HG03460 (cell line): Measurements from ENCODE around the gene HUNK.

Experiments
- ATAC-seq: cut with Tn5 transposase; IDR thresholded peaks from one replicate; pipeline ENCODE4 v1.9.1; 2021; ENCODE audit not compliant: unreplicated experiment

HUNK gene

GRCh38 chr21:31895077-31895835, 22.4 kb downstream of the HUNK start:
- no peak for ATAC-seq

DNA sequence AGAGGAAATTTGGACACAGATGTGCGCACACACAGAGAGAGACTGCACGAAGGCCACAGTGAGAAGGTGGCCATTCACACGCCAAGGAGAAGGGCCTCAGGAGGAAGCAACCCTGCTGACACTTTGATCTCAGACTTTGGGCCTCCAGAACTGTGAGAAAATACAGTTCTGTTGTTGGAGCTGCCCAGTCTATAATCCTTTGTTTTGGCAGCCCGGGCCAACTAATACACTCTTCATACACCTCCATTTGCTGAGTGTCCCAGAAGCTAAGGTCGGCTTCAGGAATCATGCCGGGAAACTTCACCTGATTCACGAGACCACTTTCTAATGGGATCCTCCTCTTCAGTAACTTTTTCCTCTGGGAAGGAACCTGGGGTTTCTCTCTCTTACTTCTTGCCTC, 23.2 kb downstream of the HUNK start:
- ATAC-seq, result no peak

DNA sequence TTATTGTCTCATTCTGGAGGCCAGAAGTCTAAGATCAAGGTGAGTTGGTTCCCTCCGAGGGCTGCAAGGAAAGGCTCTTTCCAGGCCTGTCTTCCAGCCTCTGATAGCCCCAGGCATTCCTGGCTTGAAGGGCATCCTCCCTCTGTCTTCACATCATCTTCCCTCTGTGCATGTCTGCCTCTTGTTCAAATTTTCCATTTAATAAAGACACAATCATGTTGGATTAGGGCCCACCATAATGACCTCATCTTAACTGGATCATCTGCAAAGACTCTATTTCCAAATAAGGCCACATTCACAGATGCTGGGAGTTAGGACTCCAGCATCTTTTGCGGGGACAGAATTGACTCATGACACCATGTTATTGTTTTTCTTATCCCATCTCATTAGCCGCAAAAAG, 24.5 kb downstream of the HUNK start:
- no peak for ATAC-seq

DNA sequence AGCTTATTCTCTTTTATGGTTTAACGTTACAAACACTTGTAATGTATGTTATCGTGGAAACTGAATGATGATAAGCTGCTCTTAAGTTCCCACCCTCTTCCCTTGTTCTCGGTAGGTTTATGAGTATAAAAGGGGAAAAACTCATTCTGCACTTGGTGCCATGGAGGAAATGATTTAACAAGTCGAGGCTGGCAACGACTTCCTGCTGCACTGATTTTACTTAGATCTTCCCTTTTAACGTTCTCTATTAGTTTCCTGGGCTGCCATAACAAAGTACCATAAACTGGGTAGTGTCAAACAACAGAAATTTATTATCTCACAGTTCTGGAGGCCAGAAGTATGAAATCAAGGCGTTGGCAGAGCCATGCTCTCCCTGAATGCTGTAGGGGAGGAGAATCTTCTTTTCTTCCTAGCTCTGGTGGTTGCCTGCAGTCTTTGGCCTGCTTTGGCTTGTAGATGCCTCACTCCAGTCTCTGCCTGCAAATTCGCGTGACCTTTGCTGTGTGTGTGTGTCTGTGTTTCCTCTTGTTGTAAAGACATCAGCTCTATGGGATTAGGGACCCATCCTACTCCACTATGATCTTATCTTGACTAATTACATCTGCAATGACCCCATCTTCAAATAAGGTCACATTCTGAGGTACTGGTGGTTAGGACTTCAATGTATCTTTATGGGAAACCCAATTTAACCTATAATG, 26.3 kb downstream of the HUNK start:
- ATAC-seq, result no peak

DNA sequence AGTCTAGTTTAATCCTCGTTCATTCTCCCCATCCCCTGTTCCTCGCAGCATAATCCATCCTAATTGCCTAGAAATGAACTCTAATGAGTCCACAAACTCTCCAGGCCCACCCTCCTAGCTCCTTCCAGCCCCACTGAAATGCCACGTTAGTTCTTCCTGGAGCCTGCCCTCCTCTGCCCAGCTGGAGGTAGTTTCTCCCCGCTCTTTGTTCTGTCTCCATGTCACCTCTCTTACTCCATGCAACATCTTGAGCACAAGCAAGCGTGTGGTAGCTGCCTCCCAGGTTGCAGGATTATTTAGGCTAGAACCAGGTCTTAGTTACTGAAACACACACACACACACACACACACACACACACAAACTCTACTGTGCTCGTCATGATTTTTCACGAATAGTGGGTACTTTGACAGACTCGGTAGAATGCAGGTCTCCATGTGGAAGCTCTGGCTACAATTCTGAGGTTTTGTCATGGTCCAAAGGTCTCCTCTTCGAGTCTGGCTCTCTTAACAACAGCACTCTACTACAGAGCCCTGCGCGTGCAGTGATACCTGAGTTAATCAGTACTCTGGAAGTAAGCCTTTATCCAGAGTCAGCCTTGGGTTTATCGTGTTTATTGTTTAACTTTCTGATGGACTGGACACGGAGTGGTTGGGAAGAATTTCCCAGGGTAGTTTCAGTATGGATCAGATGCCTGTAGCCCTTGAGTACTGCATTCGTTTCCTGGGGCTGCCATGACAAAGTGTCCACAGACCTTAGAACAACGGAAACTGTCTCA, 27.5 kb downstream of the HUNK start:
- no peak for ATAC-seq

GRCh38 chr21:31901315-31901714, 28.5 kb downstream of the HUNK start:
- ATAC-seq, result no peak

DNA sequence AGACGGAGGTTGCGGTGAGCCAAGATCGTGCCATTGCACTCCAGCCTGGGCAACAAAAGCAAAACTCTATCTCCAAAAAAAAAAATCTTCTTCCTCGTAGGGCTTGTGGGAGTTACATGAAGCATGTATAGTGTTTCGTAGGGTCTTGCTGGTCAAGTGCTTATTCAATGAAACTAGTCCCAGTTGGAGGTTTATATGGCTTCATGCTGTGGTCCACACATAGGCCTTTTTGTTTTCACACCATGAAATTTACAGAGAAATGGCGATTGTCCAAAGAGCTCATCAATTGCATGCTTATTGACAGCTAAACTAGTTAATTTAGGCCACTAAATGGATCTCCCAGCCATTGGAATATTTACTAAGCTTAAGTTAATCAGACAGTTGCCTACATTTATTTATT, 29.6 kb downstream of the HUNK start:
- no peak for ATAC-seq

DNA sequence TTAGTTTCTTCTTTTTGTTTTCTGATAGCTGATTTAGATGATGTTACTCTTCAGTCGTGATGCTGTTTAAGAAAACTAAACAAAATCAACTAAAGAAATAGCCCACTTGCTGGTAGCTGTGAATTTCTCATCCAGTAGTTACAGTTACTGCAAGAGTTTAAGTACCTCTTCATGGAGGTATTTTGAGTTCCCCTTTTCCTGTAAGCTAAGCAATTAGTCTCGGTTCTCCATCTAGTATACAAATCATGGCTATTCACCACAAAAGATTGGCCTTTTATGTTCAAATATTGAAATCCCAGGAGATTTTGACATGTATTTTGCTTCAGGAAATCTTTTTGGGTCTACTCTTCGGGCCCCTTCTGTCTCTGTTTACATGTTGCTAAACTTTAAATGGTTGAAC, 31.1 kb downstream of the HUNK start:
- no peak for ATAC-seq

- ATAC-seq, result no peak
Observed at GRCh38 chr21:31905503-31906451, 33.0 kb downstream of the HUNK start.

GRCh38 chr21:31908106-31909031, 35.5 kb downstream of the HUNK start:
- ATAC-seq, result no peak

DNA sequence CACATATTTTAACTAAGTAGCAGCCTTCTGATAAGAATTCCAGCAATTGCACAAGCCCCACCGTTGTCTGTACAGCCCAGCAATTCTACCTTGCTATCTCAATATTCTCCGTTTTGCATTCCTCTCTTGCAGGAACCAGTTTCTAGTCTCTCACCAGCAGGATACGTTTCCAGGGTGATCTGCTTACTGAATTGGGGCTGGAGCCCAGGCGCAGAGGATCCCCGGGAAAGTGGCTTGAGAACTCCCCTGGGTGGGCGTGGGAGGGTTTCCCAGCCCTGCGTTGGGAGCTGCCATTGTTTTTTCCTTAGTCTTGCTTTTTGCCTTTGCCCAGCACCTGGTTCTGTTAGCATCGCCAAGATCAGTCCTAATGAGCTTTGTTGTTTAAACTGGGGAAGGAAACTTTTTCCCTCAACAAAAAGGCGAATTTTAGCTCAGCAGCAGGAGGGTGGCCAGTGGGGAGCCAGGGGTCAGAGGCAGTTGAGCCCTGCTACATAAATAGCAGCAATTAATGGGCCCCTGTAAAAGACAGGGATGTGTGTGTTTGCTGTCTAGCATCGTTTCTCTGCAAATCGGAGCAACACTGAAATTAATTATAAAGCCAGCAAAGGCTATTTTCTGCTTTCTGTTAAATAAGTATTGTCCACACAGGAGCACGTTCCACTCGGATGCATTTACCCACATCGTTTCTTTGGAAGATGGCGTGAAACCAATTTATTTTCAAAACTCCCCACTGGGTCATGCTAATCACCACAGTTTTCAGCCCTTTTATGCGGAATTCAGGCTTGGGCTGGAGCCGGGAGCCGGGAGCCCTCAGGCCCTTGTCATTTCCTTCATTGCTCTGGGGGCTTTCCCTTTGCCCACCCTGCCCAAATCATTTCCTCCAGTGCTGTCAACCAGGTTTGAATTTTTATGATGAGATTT, 36.6 kb downstream of the HUNK start:
- no peak for ATAC-seq

DNA sequence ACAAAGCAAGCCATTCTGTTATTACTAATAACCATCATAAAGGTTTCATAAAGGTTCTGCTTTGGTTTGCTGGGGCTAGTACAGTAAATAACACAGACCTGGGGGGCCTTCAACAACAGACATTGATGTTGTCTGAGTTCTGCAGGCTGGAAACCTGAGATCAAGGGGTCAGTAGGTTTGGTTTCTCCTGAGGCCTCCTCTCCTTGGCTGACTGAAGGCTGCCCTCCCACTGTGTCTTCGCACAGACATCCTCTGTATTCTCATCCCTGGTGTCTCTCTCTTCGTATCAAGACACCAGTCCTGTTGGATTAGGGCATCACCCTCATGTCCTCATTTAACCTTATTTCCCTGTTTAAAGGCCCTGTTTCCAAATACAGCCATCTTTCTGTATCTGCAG, 37.3 kb downstream of the HUNK start:
- no peak for ATAC-seq

- no peak for ATAC-seq
Observed at GRCh38 chr21:31911138-31911907, 38.5 kb downstream of the HUNK start.

- no peak for ATAC-seq
Observed at GRCh38 chr21:31912501-31912900, 39.7 kb downstream of the HUNK start.

DNA sequence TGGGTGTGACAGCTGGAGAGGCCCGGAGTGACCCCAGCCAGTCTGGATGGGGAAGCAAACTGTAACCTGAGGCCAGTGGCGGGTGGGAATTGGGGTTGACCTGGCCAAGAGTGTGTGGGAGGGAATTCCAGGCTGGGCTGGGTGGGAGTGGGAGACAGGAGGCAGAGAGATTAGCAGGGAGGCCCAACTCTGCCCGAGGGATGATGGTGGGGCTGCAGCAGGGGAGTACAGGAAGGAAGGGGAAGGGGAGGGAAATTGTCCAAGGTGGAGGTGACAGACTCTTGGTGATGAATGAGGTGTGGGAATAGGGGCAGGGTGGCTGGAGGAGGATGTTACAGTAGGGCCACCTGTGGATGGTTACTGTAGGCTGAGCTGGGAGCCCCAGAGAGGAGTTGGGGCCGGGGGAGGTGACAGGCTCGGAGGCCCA, 40.4 kb downstream of the HUNK start:
- no peak for ATAC-seq

DNA sequence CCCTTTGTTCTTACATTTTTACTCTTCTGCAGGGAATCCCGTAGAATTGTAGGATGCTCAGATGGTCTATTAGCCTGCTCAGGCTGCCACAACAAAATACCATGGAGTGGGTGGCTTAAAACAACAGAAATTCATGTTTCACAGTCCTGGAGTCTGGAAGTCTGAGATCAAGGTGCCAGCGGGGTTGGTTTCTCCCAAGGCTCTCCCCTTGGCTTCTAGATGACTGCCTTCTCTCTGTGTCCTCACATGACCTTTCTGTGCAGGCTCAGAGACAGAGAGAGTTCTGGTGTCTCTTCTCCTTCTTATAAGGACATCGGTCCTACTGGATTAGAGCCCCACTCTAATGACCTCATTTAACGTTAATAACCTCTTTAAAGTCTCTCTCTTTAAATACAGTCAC, 41.7 kb downstream of the HUNK start:
- ATAC-seq, result no peak

GRCh38 chr21:31915566-31915965, 42.7 kb downstream of the HUNK start:
- ATAC-seq, result no peak

DNA sequence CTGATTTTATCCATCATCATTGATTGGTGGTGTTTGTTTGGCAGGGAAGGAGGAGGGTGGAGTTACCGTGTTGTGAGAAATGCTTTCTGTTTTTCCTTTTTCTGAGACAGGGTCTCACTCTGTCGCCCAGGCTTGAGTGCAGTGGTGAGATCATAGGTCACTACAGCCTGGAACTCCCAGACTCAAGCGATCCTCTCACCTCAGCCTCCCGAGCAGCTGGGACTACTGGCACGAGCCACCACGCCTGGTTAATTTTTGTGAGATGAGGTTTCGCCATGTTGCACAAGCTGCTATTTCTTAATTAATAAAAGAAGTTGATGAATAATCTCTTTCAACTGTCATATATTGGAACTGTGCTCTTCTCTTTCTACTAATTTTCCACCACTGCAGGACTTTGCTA, 44.3 kb downstream of the HUNK start:
- ATAC-seq, result no peak
